Measurements from ENCODE around the gene FANCD2.

The FANCD2 gene

DNA sequence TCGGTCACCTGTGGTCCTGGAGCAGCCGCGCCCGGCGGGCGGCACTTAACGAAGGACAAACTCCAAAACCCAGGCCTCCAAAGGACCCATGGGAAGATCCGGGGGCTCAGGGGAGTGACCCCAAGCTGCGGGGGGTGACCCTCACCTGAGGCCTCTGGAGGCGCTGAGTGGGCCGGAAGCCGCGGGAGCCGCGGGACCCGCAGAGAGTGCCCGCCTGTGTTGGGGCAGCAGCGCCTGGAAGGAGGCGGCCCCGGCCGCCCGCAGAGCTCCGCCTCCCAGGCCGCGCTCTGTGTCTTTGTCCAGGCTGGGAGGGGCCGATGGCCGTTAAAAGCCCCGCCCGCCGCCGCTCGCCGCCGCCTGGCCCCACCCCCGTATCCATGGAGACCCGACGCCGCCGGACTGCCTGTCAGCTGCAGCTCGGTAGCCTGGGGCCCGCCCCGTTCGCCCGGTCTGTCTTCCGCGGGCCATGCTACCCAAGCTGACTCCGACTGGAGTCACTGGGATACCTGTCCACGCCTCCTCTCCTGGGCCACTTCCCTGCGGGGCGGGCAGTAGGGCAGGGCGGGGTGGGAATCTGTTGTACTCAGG, 15.3 kb upstream of the FANCD2 start:
- TF ChIP-seq GABPA (IDR thresholded peaks at IDR 0.05; ENCODE audit: low read depth) (no peak), SPI1 (IDR thresholded peaks at IDR 0.05; ENCODE audit: borderline replicate concordance, low read depth) (no peak), POLR2AphosphoS5 (IDR thresholded peaks at IDR 0.05; ENCODE audit: low read depth) (no peak)
- TF ChIP-seq, protein P1, sequence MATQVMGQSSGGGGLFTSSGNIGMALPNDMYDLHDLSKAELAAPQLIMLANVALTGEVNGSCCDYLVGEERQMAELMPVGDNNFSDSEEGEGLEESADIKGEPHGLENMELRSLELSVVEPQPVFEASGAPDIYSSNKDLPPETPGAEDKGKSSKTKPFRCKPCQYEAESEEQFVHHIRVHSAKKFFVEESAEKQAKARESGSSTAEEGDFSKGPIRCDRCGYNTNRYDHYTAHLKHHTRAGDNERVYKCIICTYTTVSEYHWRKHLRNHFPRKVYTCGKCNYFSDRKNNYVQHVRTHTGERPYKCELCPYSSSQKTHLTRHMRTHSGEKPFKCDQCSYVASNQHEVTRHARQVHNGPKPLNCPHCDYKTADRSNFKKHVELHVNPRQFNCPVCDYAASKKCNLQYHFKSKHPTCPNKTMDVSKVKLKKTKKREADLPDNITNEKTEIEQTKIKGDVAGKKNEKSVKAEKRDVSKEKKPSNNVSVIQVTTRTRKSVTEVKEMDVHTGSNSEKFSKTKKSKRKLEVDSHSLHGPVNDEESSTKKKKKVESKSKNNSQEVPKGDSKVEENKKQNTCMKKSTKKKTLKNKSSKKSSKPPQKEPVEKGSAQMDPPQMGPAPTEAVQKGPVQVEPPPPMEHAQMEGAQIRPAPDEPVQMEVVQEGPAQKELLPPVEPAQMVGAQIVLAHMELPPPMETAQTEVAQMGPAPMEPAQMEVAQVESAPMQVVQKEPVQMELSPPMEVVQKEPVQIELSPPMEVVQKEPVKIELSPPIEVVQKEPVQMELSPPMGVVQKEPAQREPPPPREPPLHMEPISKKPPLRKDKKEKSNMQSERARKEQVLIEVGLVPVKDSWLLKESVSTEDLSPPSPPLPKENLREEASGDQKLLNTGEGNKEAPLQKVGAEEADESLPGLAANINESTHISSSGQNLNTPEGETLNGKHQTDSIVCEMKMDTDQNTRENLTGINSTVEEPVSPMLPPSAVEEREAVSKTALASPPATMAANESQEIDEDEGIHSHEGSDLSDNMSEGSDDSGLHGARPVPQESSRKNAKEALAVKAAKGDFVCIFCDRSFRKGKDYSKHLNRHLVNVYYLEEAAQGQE (IDR thresholded peaks at IDR 0.05; ENCODE audit: insufficient replicate concordance, low read depth): no peak
- TF ChIP-seq, protein P2, sequence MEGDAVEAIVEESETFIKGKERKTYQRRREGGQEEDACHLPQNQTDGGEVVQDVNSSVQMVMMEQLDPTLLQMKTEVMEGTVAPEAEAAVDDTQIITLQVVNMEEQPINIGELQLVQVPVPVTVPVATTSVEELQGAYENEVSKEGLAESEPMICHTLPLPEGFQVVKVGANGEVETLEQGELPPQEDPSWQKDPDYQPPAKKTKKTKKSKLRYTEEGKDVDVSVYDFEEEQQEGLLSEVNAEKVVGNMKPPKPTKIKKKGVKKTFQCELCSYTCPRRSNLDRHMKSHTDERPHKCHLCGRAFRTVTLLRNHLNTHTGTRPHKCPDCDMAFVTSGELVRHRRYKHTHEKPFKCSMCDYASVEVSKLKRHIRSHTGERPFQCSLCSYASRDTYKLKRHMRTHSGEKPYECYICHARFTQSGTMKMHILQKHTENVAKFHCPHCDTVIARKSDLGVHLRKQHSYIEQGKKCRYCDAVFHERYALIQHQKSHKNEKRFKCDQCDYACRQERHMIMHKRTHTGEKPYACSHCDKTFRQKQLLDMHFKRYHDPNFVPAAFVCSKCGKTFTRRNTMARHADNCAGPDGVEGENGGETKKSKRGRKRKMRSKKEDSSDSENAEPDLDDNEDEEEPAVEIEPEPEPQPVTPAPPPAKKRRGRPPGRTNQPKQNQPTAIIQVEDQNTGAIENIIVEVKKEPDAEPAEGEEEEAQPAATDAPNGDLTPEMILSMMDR (IDR thresholded peaks at IDR 0.05; ENCODE audit: insufficient read depth, low read length): no peak
- Histone ChIP-seq H3K27me3 (ENCODE audit: insufficient read depth, poor library complexity, severe bottlenecking) (no peaks in the 10 kb centered on the region), H3K4me3 (replicated peaks; ENCODE audit: insufficient read depth, low read length) (peak overlapping the region; percentile 52), H3K27ac (replicated peaks) (no peak overlapping the region)
- DNase-seq (ENCODE audit: low read depth in 1 of 2, low spot score in 1 of 2): peak; percentile 75 to 93

DNA sequence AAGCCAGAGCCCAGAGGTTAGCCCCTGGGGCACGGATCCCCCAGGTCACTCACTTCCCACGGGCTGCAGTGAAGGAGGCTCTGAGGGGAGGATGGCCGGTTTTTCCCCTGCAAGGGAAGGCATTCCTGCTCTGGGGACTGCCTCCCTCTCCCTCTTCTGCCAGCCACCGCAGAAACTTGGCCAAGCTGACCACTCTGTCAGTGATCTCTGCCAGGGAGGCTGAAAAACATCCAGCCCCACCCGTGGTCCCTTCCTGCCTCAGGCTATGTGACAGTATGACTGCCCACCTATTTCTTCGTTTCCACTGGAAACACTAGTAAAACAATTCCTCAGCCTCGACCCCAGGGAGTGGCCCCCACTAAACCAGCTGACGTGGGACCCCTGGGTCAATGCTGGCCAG, 14.6 kb upstream of the FANCD2 start:
- Histone ChIP-seq H3K4me3 (replicated peaks; ENCODE audit: insufficient read depth, low read length) (no peak overlapping the region), H3K27me3 (ENCODE audit: insufficient read depth, poor library complexity, severe bottlenecking) (no peaks in the 10 kb centered on the region), H3K27ac (replicated peaks) (no peak overlapping the region)
- TF ChIP-seq GABPA (IDR thresholded peaks at IDR 0.05; ENCODE audit: low read depth): no peak
- TF ChIP-seq SPI1 (IDR thresholded peaks at IDR 0.05; ENCODE audit: borderline replicate concordance, low read depth): no peak
- TF ChIP-seq, protein P1 (IDR thresholded peaks at IDR 0.05; ENCODE audit: insufficient replicate concordance, low read depth): no peak
- no peak for TF ChIP-seq POLR2AphosphoS5 (IDR thresholded peaks at IDR 0.05; ENCODE audit: low read depth)
- TF ChIP-seq, protein P2 (IDR thresholded peaks at IDR 0.05; ENCODE audit: insufficient read depth, low read length): no peak
- DNase-seq (ENCODE audit: low read depth in 1 of 2, low spot score in 1 of 2): no peak

DNA sequence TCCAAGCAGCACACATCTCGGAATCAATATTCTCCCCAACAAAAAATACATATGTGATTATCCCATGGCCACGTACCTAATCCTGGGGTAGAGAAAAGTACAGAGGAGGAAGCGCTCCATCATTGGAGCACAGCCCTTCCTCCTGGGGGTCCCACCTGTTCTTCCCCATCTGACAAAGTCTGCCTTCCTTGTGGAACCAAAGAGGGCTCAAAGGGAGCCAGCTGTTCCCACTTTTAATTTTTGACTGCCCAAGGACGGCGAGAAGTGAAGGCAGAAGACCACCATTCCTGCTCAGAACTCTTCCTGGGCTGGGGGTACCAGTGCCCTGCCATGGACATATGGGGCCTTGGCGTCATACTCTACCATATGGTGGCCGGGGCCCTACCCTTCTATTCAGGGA, 14.1 kb upstream of the FANCD2 start:
- no peak for DNase-seq (ENCODE audit: low read depth in 1 of 2, low spot score in 1 of 2)

More for the DNA sequence above, 14.1 kb upstream of the FANCD2 start:
- no peak for TF ChIP-seq SPI1 (IDR thresholded peaks at IDR 0.05; ENCODE audit: borderline replicate concordance, low read depth)
- TF ChIP-seq, protein P2 (IDR thresholded peaks at IDR 0.05; ENCODE audit: insufficient read depth, low read length): no peak
- H3K27ac ChIP-seq (replicated peaks): no peak overlapping the region
- H3K27me3 ChIP-seq (ENCODE audit: insufficient read depth, poor library complexity, severe bottlenecking): no peaks in the 10 kb centered on the region
- H3K4me3 ChIP-seq (replicated peaks; ENCODE audit: insufficient read depth, low read length): no peak overlapping the region
